H1 (cell line): ENCODE data around the gene LIAS. TPM values are rescaled to one million over a fixed set of nuclear protein-coding genes. Genes with fewer than 3 reads are reported as not detected.

Experiments used
- CTCF ChIA-PET: fragments of 300-600 bp; sonication (Branson Sonifier 250); formaldehyde crosslinking; loops from one replicate; lab custom pipeline; 2021; ENCODE audit not compliant: partially characterized antibody; lab: Charles Lee
- POLR2A ChIA-PET: fragments of 300-600 bp; sonication (Branson Sonifier 250); formaldehyde crosslinking; loops from one replicate; lab custom pipeline; 2021; ENCODE audit warnings: inconsistent platforms; ENCODE audit not compliant: partially characterized antibody; lab: Charles Lee
- DNase-seq, 2 experiments: peaks; one replicate each; pipeline versions ENCODE4 v3.0.0 to v3.0.0-alpha.2; 2010 to 2022; ENCODE audit warnings: low spot score in 2 of 2, low read depth in 1 of 2, mixed read lengths in 1 of 2
- FAIRE-seq: peaks from 2 replicates; lab custom pipeline; 2011; peaks lifted over from hg19 to GRCh38; lab: Jason Lieb, UNC
- H2AFZ ChIP-seq: 2 replicates; pipeline ENCODE4 v1.8.1; 2012; ENCODE audit warnings: low read length, inconsistent platforms
- H2AK5ac ChIP-seq: 2 replicates; pipeline ENCODE4 v1.6.1; 2013; ENCODE audit warnings: low read depth, low read length
- H2BK120ac ChIP-seq: replicated peaks from 2 replicates; pipeline ENCODE3; 2013; ENCODE audit warnings: low read depth, low read length, inconsistent platforms
- H2BK12ac ChIP-seq: 2 replicates; pipeline ENCODE4 v1.6.1; 2013; ENCODE audit warnings: low read depth, low read length
- H2BK15ac ChIP-seq: 2 replicates; pipeline ENCODE4 v1.6.1; 2013; ENCODE audit warnings: low read length
- H2BK20ac ChIP-seq: 2 replicates; pipeline ENCODE4 v1.6.1; 2013; ENCODE audit warnings: low read length
- H2BK5ac ChIP-seq: 2 replicates; pipeline ENCODE4 v1.6.1; 2013; ENCODE audit warnings: low read depth, low read length
- H3K14ac ChIP-seq: 2 replicates; pipeline ENCODE4 v1.6.1; 2013; ENCODE audit warnings: inconsistent platforms; ENCODE audit not compliant: insufficient read length
- H3K18ac ChIP-seq: 2 replicates; pipeline ENCODE4 v1.6.1; 2013; ENCODE audit warnings: low read length; ENCODE audit errors: extremely low read depth
- H3K23ac ChIP-seq: 2 replicates; pipeline ENCODE4 v1.6.1; 2013; ENCODE audit warnings: inconsistent platforms; ENCODE audit not compliant: insufficient read length
- H3K23me2 ChIP-seq: 2 replicates; pipeline ENCODE4 v1.6.1; 2013; ENCODE audit warnings: low read depth, low read length
- H3K27ac ChIP-seq: 2 replicates; pipeline ENCODE4 v1.6.1; 2011; ENCODE audit warnings: low read depth, low read length, inconsistent platforms
- H3K27me3 ChIP-seq, 4 experiments: replicated peaks in 1 of 4; 1 replicate in 1 of 4; 2 replicates in 3 of 4; pipeline versions ENCODE4 v1.6.1 to v1.8.1; 2011 to 2013; ENCODE audit warnings: low read length in 3 of 4, mild to moderate bottlenecking in 3 of 4, inconsistent platforms in 2 of 4, mixed read lengths in 2 of 4, moderate library complexity in 1 of 4; ENCODE audit not compliant: control insufficient read depth in 3 of 4, insufficient read depth in 3 of 4; ENCODE audit errors: extremely low read depth in 1 of 4
- H3K36me3 ChIP-seq, 4 experiments: 2 replicates each; pipeline versions ENCODE4 v1.6.1 to v1.8.1; 2011 to 2013; ENCODE audit warnings: mild to moderate bottlenecking in 4 of 4, low read length in 3 of 4, moderate library complexity in 2 of 4, control low read depth in 1 of 4, inconsistent platforms in 1 of 4; ENCODE audit not compliant: insufficient read depth in 4 of 4, control insufficient read depth in 2 of 4
- H3K4ac ChIP-seq: replicated peaks from 2 replicates; pipeline ENCODE3; 2013; ENCODE audit warnings: low read length, low read depth, mixed read lengths, inconsistent platforms; ENCODE audit not compliant: insufficient read length
- H3K4me1 ChIP-seq, 4 experiments: replicated peaks in 1 of 4; 1 replicate in 1 of 4; 2 replicates in 3 of 4; pipeline versions ENCODE4 v1.6.1 to v1.8.1; 2011 to 2013; ENCODE audit warnings: low read length in 3 of 4, inconsistent platforms in 2 of 4, mixed read lengths in 1 of 4; ENCODE audit not compliant: insufficient read depth in 4 of 4, control insufficient read depth in 3 of 4
- H3K4me2 ChIP-seq, 2 experiments: 2 replicates each; pipeline versions ENCODE4 v1.6.1 to v1.8.1; 2011 to 2013; ENCODE audit warnings: low read depth in 2 of 2, low read length in 2 of 2, control low read depth in 1 of 2, inconsistent platforms in 1 of 2, mild to moderate bottlenecking in 1 of 2; ENCODE audit not compliant: insufficient read depth in 1 of 2
- H3K4me3 ChIP-seq, 4 experiments: fragments of 200-600, 300-600 bp in 1 of 4; sonication (generic), shearing (Covaris generic), sonication (Bioruptor Twin) in 1 of 4; 2 replicates each; pipeline versions ENCODE4 v1.5.1 to v1.8.1; 2011 to 2016; ENCODE audit warnings: low read length in 4 of 4, low read depth in 3 of 4, control low read depth in 2 of 4, inconsistent platforms in 2 of 4, mild to moderate bottlenecking in 2 of 4, mixed read lengths in 1 of 4, moderate library complexity in 1 of 4; ENCODE audit not compliant: insufficient read depth in 2 of 4; ENCODE audit errors: extremely low read depth in 1 of 4
- H3K56ac ChIP-seq: replicated peaks from 2 replicates; pipeline ENCODE3; 2013; ENCODE audit warnings: low read depth, mild to moderate bottlenecking, mixed read lengths, low read length, inconsistent platforms; ENCODE audit not compliant: insufficient read length
- H3K79me1 ChIP-seq: 2 replicates; pipeline ENCODE4 v1.6.1; 2013; ENCODE audit warnings: low read depth, low read length, control low read depth
- H3K79me2 ChIP-seq, 2 experiments: 2 replicates each; pipeline versions ENCODE4 v1.6.1 to v1.8.1; 2012 to 2013; ENCODE audit warnings: low read length in 2 of 2, mild to moderate bottlenecking in 2 of 2, inconsistent platforms in 1 of 2; ENCODE audit not compliant: insufficient read depth in 2 of 2, control insufficient read depth in 1 of 2
- H3K9ac ChIP-seq, 4 experiments: replicated peaks in 1 of 4; 1 replicate in 1 of 4; 2 replicates in 3 of 4; pipeline versions ENCODE4 v1.6.1 to v1.8.1; 2011 to 2013; ENCODE audit warnings: low read depth in 3 of 4, low read length in 3 of 4, control low read depth in 2 of 4, mild to moderate bottlenecking in 2 of 4, moderate library complexity in 2 of 4, inconsistent platforms in 1 of 4; ENCODE audit errors: extremely low read depth in 1 of 4
- H3K9me3 ChIP-seq, 2 experiments: 2 replicates each; pipeline versions ENCODE4 v1.6.1 to v1.8.1; 2012 to 2013; ENCODE audit warnings: mild to moderate bottlenecking in 2 of 2, moderate library complexity in 2 of 2, control low read depth in 1 of 2, inconsistent platforms in 1 of 2, low read depth in 1 of 2, low read length in 1 of 2, mixed read lengths in 1 of 2; ENCODE audit not compliant: insufficient read depth in 2 of 2
- H4K20me1 ChIP-seq, 2 experiments: replicated peaks in 1 of 2; 2 replicates each; pipeline versions ENCODE3 to v1.8.1; 2011 to 2013; ENCODE audit warnings: inconsistent platforms in 2 of 2, low read length in 2 of 2, mild to moderate bottlenecking in 1 of 2; ENCODE audit not compliant: insufficient read depth in 2 of 2, control insufficient read depth in 1 of 2
- H4K5ac ChIP-seq: 2 replicates; pipeline ENCODE4 v1.6.1; 2013; ENCODE audit warnings: low read length, low read depth, mixed read lengths, inconsistent platforms; ENCODE audit not compliant: insufficient read length
- H4K8ac ChIP-seq: 2 replicates; pipeline ENCODE4 v1.8.0; 2013; ENCODE audit warnings: mild to moderate bottlenecking, moderate library complexity, low read length, inconsistent platforms; ENCODE audit not compliant: insufficient read depth; ENCODE audit errors: extremely low read depth
- H4K91ac ChIP-seq: replicated peaks from 2 replicates; pipeline ENCODE3; 2013; ENCODE audit warnings: low read length, mixed read lengths, inconsistent platforms; ENCODE audit not compliant: insufficient read length
- JUND ChIP-seq: IDR thresholded peaks from 2 replicates; pipeline ENCODE4 v1.6.1; 2011; ENCODE audit warnings: mild to moderate bottlenecking, improper control_type of control experiment, low read length
- KDM4A ChIP-seq: IDR thresholded peaks from one replicate; pipeline ENCODE4 v1.7.1; 2012; ENCODE audit warnings: low read depth, mild to moderate bottlenecking, moderate library complexity, low read length, inconsistent platforms; ENCODE audit not compliant: severe bottlenecking
- POLR2A ChIP-seq, 2 experiments: IDR thresholded peaks; 1 replicate in 1 of 2; 2 replicates in 1 of 2; pipeline ENCODE4 v1.6.1; 2011; ENCODE audit warnings: low read depth in 2 of 2, low read length in 2 of 2, mild to moderate bottlenecking in 2 of 2; ENCODE audit errors: control extremely low read depth in 1 of 2
- POLR2AphosphoS5 ChIP-seq: IDR thresholded peaks from 2 replicates; pipeline ENCODE4 v1.6.1; 2011; ENCODE audit warnings: low read depth, low read length
- RAD21 ChIP-seq, 2 experiments: IDR thresholded peaks in 1 of 2; conservative IDR thresholded peaks in 1 of 2; 2 replicates each; pipeline ENCODE4 v1.6.1; 2011; ENCODE audit warnings: low read depth in 2 of 2, low read length in 2 of 2, improper control_type of control experiment in 1 of 2, inconsistent platforms in 1 of 2, mild to moderate bottlenecking in 1 of 2, moderate library complexity in 1 of 2
- RBBP5 ChIP-seq: IDR thresholded peaks from 2 replicates; pipeline ENCODE4 v1.7.1; 2012; ENCODE audit warnings: low read depth, mild to moderate bottlenecking, inconsistent platforms, low read length, moderate library complexity, borderline replicate concordance
- RFX5 ChIP-seq: IDR thresholded peaks from 2 replicates; pipeline ENCODE4 v1.6.1; 2011; ENCODE audit warnings: low read depth, low read length, improper control_type of control experiment, borderline replicate concordance
- SAP30 ChIP-seq: fragments of 300-600 bp; sonication (generic); IDR thresholded peaks from 2 replicates; pipeline ENCODE4 v1.7.1; 2012; ENCODE audit warnings: low read length, moderate library complexity, mild to moderate bottlenecking, inconsistent platforms; ENCODE audit not compliant: insufficient read depth, insufficient replicate concordance
- SUZ12 ChIP-seq: fragments of 200-600 bp; sonication (generic); IDR thresholded peaks from 2 replicates; pipeline ENCODE4 v1.6.1; 2012; ENCODE audit warnings: mild to moderate bottlenecking, inconsistent platforms, low read length, moderate library complexity, mixed read lengths
- TAF7 ChIP-seq: optimal IDR thresholded peaks from 2 replicates; pipeline ENCODE3; 2011; ENCODE audit warnings: low read depth, mild to moderate bottlenecking, inconsistent platforms, low read length, moderate library complexity, borderline replicate concordance
- ZNF274 ChIP-seq: IDR thresholded peaks from 2 replicates; pipeline ENCODE4 v1.7.0; 2012; ENCODE audit warnings: low read length, borderline replicate concordance; ENCODE audit errors: extremely low read depth
- WGBS, 2 experiments: shearing (Covaris generic) in 1 of 2; methylation state at CpG; one replicate each; pipeline versions ENCODE4 v1.1.6 to v1.1.7; 2013 to 2015; ENCODE audit warnings: low lambda C conversion rate in 2 of 2, mixed read lengths in 2 of 2, inconsistent platforms in 1 of 2, low coverage in 1 of 2, missing lambda C conversion rate in 1 of 2; ENCODE audit not compliant: insufficient replicate concordance in 2 of 2, insufficient coverage in 1 of 2, insufficient read length in 1 of 2; ENCODE audit errors: extremely low coverage in 1 of 2, missing lambda C conversion rate in 1 of 2; 5-methylcytosine and 5-hydroxymethylcytosine counted together
- polyA plus RNA-seq, 7 experiments: library from polyadenylated mRNA; depleted of rRNA in 3 of 7; stranded (reverse) in 5 of 7; unstranded in 2 of 7; fragments of >200 nt in 5 of 7; fragments of 200-250 nt in 2 of 7; gene quantifications; 1 replicate in 5 of 7; 2 replicates in 1 of 7; 4 replicates in 1 of 7; pipeline versions ENCODE4 v1.2.1 to v1.2.3, GENCODE V29; 2011 to 2013; ENCODE audit warnings: missing spikeins in 2 of 7, mixed read lengths in 2 of 7
- total RNA-seq: library from RNA; stranded (reverse); fragmentation: NEBNext Ultra II Directional; extraction: Animal tissue kit (Norgen Biotek cat#: 25700); gene quantifications from 2 replicates; pipeline ENCODE4 v1.2.1, GENCODE V29; 2021

The LIAS gene
- total and polyA plus RNA-seq, 2 of the 8 experiments (the other 6 are each of a cell fraction or from before 2014, with no cell fraction given): 10.5 to 24.9 TPM

GRCh38 chr4:39435659-39436563 lies 22.9 kb upstream of the LIAS start:
- no peak overlapping the region for H2BK120ac ChIP-seq
- H3K56ac ChIP-seq: no peak overlapping the region
- H2BK15ac ChIP-seq: no peak overlapping the region
- H4K91ac ChIP-seq: no peak overlapping the region
- DNase-seq (no peak), FAIRE-seq (peak; percentile 66)
- H3K14ac ChIP-seq: no peak overlapping the region
- ChIA-PET CTCF (interaction anchor here (0.6 to 2.5 kb wide), 16 partner anchors 8 to 677 kb away, joined by 3 to 14 read pairs (median 4); partner anchors contain the start of gene KLB), POLR2A (interaction anchor here (1.0 to 2.3 kb wide), 5 partner anchors 11 to 88 kb away, joined by 3 to 9 read pairs (median 8); no protein-coding TSS in a partner anchor)
- H3K27ac ChIP-seq: no peak overlapping the region
- H3K4me2 ChIP-seq: no peak overlapping the region
- H3K23ac ChIP-seq: no peak overlapping the region
- no peak overlapping the region for H4K5ac ChIP-seq
- 75% methylated on average over 7 of the region's 7 CpGs; no CpG with 5 or more reads in 1 of the 2 experiments for WGBS, 2 experiments
- no peaks in the 10 kb centered on the region for H3K36me3 ChIP-seq
- no peak overlapping the region for H2AK5ac ChIP-seq
- H3K27me3 ChIP-seq: no peaks in the 10 kb centered on the region
- no peaks in the 10 kb centered on the region for H3K9me3 ChIP-seq
- no peaks in the 10 kb centered on the region for H3K79me2 ChIP-seq
- H2BK5ac ChIP-seq: no peak overlapping the region
- H4K8ac ChIP-seq: no peak overlapping the region
- H2AFZ ChIP-seq: peak overlapping the region; percentile 75
- H3K4ac ChIP-seq: no peak overlapping the region
- no peak overlapping the region for H2BK20ac ChIP-seq
- H3K4me3 ChIP-seq: no peak overlapping the region
- no peaks in the 10 kb centered on the region for H3K23me2 ChIP-seq
- no peaks in the 10 kb centered on the region for H3K79me1 ChIP-seq
- H3K18ac ChIP-seq: no peak overlapping the region
- peaks cover 0 to 1% of the 10 kb centered on the region in 2 experiments for H4K20me1 ChIP-seq
- H2BK12ac ChIP-seq: no peak overlapping the region
- no peaks in the 10 kb centered on the region for H3K4me1 ChIP-seq
- no peak overlapping the region for H3K9ac ChIP-seq
- TF ChIP-seq POLR2A (IDR thresholded peaks at IDR 0.05; ENCODE audit: control extremely low read depth in 1 of 2, low read depth in 2 of 2, low read length in 2 of 2) (no peak), RFX5 (no peak), TAF7 (no peak), SAP30 (no peak), KDM4A (no peak), RAD21 (IDR thresholded peaks at IDR 0.05 in 1 of 2, conservative IDR thresholded peaks at IDR 0.05 in 1 of 2; ENCODE audit: low read depth in 2 of 2, low read length in 2 of 2) (peak; percentile 66 to 78), JUND (no peak), SUZ12 (no peak), POLR2AphosphoS5 (no peak), RBBP5 (no peak), ZNF274 (no peak)
